Osteocyte (in vitro differentiated cells): ENCODE data around the gene DNM3. TPM values are rescaled to one million over a fixed set of nuclear protein-coding genes. Genes with fewer than 3 reads are reported as not detected.
A peak's percentile ranks its signal among the peaks of the same experiment; 100 is the strongest.

Experiments
- DNase-seq: peaks from one replicate; pipeline ENCODE4 v3.0.0; 2021; ENCODE audit warnings: mixed read lengths; ENCODE audit not compliant: unreplicated experiment; ENCODE audit errors: extremely low spot score
- H3K27ac Mint-ChIP-seq: one replicate; pipeline ENCODE4 v1.8.0; 2021; ENCODE audit warnings: mild to moderate bottlenecking, mixed read lengths; ENCODE audit not compliant: unreplicated experiment
- H3K27me3 Mint-ChIP-seq: one replicate; pipeline ENCODE4 v1.8.0; 2021; ENCODE audit warnings: mixed read lengths; ENCODE audit not compliant: unreplicated experiment
- H3K36me3 Mint-ChIP-seq: one replicate; pipeline ENCODE4 v1.8.0; 2021; ENCODE audit warnings: mixed read lengths; ENCODE audit not compliant: unreplicated experiment
- H3K4me1 Mint-ChIP-seq: one replicate; pipeline ENCODE4 v1.8.0; 2021; ENCODE audit warnings: mixed read lengths; ENCODE audit not compliant: unreplicated experiment
- H3K4me3 Mint-ChIP-seq: one replicate; pipeline ENCODE4 v1.8.0; 2021; ENCODE audit warnings: mild to moderate bottlenecking, moderate library complexity, mixed read lengths; ENCODE audit not compliant: unreplicated experiment
- H3K9me3 Mint-ChIP-seq: one replicate; pipeline ENCODE4 v1.8.0; 2021; ENCODE audit warnings: mixed read lengths; ENCODE audit not compliant: unreplicated experiment
- total RNA-seq: library from RNA; stranded (reverse); gene quantifications from 2 replicates; pipeline ENCODE4 v1.2.1, GENCODE V29; 2021
- TF ChIP-seq, protein P1 (sequence below): fragments of 200-600 bp; sonication (generic); IDR thresholded peaks from 2 replicates; pipeline ENCODE4 v1.5.0; 2021; ENCODE audit warnings: antibody characterized with exemption, mild to moderate bottlenecking, moderate library complexity

DNM3 gene
- total RNA-seq, 1 donor from 2014 or later = 3.7 TPM

GRCh38 chr1:172308577-172308976 is 467.3 kb downstream of the DNM3 start:
- H3K27ac Mint-ChIP-seq = peak overlapping the region; percentile 53

DNA sequence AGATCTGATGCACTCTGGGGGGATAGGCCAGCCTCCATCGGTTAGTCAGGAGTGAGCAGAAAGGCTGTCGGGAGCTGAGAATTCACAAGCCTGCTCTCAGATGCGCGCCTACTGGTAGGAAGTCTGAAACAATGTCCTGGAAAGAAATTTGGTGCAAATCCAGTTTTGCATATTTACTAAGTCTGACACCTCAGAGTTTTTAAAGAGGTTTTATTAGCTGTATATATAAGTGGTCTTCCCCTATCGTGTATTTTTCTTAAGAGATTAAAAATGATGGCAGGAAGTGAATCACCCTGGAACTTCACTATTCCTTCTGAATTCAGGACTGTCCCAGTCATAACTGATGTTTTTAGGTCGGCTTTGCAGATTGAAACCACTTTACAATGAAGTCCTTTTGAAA is 479.4 kb downstream of the DNM3 start:
- H3K9me3 Mint-ChIP-seq = no peaks in the 10 kb centered on the region
- H3K27me3 Mint-ChIP-seq = no peaks in the 10 kb centered on the region
- no peak overlapping the region for H3K27ac Mint-ChIP-seq
- H3K36me3 Mint-ChIP-seq = no peaks in the 10 kb centered on the region
- DNase-seq = no peak
- TF ChIP-seq, protein P1, sequence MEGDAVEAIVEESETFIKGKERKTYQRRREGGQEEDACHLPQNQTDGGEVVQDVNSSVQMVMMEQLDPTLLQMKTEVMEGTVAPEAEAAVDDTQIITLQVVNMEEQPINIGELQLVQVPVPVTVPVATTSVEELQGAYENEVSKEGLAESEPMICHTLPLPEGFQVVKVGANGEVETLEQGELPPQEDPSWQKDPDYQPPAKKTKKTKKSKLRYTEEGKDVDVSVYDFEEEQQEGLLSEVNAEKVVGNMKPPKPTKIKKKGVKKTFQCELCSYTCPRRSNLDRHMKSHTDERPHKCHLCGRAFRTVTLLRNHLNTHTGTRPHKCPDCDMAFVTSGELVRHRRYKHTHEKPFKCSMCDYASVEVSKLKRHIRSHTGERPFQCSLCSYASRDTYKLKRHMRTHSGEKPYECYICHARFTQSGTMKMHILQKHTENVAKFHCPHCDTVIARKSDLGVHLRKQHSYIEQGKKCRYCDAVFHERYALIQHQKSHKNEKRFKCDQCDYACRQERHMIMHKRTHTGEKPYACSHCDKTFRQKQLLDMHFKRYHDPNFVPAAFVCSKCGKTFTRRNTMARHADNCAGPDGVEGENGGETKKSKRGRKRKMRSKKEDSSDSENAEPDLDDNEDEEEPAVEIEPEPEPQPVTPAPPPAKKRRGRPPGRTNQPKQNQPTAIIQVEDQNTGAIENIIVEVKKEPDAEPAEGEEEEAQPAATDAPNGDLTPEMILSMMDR = peak; percentile 27
- peaks cover 12% of the 10 kb centered on the region for H3K4me1 Mint-ChIP-seq
- no peak overlapping the region for H3K4me3 Mint-ChIP-seq

More at GRCh38 chr1:172308577-172308976, 467.3 kb downstream of the DNM3 start:
- Mint-ChIP-seq H3K4me3 (no peak overlapping the region), H3K9me3 (peaks cover 21% of the 10 kb centered on the region), H3K36me3 (peaks cover 14% of the 10 kb centered on the region), H3K27me3 (no peaks in the 10 kb centered on the region), H3K4me1 (peaks cover 19% of the 10 kb centered on the region)
- DNase-seq = no peak
- TF ChIP-seq, protein P1 = no peak

GRCh38 chr1:172321451-172321850 is 480.2 kb downstream of the DNM3 start:
- Mint-ChIP-seq H3K4me3 (no peak overlapping the region), H3K27me3 (no peaks in the 10 kb centered on the region), H3K9me3 (no peaks in the 10 kb centered on the region), H3K27ac (no peak overlapping the region), H3K4me1 (peaks cover 18% of the 10 kb centered on the region), H3K36me3 (no peaks in the 10 kb centered on the region)
- no peak for DNase-seq
- TF ChIP-seq, protein P1 = no peak

GRCh38 chr1:172322219-172323061 is 481.1 kb downstream of the DNM3 start:
- no peak overlapping the region for H3K4me3 Mint-ChIP-seq
- no peaks in the 10 kb centered on the region for H3K9me3 Mint-ChIP-seq
- H3K36me3 Mint-ChIP-seq = no peaks in the 10 kb centered on the region
- peaks cover 22% of the 10 kb centered on the region for H3K4me1 Mint-ChIP-seq
- H3K27me3 Mint-ChIP-seq = no peaks in the 10 kb centered on the region
- TF ChIP-seq, protein P1 = peak; percentile 30
- peak; percentile 89 for DNase-seq
- no peak overlapping the region for H3K27ac Mint-ChIP-seq

DNA sequence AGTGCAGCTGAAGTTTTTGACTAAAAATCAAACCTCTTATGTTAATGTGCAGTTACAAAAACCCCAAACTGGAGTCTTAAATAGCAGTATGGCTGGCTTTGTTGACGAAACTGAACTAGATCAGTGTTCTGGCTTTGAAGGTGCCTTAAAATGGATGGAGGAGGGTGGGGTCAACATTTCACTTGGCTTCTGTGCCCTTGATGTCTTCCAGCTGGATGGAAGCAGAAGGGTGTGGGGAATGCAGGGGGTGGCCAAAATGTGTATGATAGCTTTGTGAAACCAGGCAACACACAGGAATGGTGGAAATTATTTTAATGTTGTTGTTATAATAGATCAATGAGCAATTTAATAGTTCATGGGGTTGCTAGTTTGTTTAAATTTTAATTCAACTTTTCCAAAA is 482.4 kb downstream of the DNM3 start:
- TF ChIP-seq, protein P1 = no peak
- no peak for DNase-seq
- Mint-ChIP-seq H3K9me3 (no peaks in the 10 kb centered on the region), H3K4me1 (peaks cover 22% of the 10 kb centered on the region), H3K4me3 (no peak overlapping the region), H3K27ac (no peak overlapping the region), H3K27me3 (no peaks in the 10 kb centered on the region), H3K36me3 (no peaks in the 10 kb centered on the region)
